ENCODE data around the gene SLC6A7.

- TF ChIP-seq CTCF (conservative IDR thresholded peaks at IDR 0.05 in 1 of 2, IDR thresholded peaks at IDR 0.05 in 1 of 2; ENCODE audit: extremely low read depth in 1 of 2, insufficient read depth in 1 of 2, low read depth in 1 of 2, low read length in 2 of 2): no peak
- no peak for TF ChIP-seq EZH2 (IDR thresholded peaks at IDR 0.05; ENCODE audit: borderline replicate concordance, low read length)
These were observed 34.4 kb upstream of the SLC6A7 start, which contains the start of gene PDGFRB for GRCh38 chr5:150155258-150156026.

All from mammary epithelial cell (primary cell).